Mesenchymal stem cell (in vitro differentiated cells and primary cell): Measurements from ENCODE around the gene IDI2.

ENCODE experiments used
- DNase-seq: peaks from one replicate; pipeline ENCODE4 v3.0.0-alpha.2; 2013
- H2AFZ ChIP-seq: one replicate; pipeline ENCODE4 v1.6.1; 2013; ENCODE audit warnings: low read depth, mild to moderate bottlenecking, control low read depth, inconsistent platforms, low read length, moderate library complexity
- H2AK5ac ChIP-seq: 2 replicates; pipeline ENCODE4 v1.6.1; 2013; ENCODE audit warnings: low read length, moderate library complexity, mild to moderate bottlenecking, inconsistent platforms; ENCODE audit not compliant: severe bottlenecking
- H2BK120ac ChIP-seq: one replicate; pipeline ENCODE4 v1.6.1; 2013; ENCODE audit warnings: low read depth, mild to moderate bottlenecking, inconsistent platforms, low read length, moderate library complexity
- H2BK12ac ChIP-seq, 2 experiments: one replicate each; pipeline ENCODE4 v1.6.1; 2013; ENCODE audit warnings: inconsistent platforms in 2 of 2, low read length in 2 of 2, mild to moderate bottlenecking in 2 of 2, moderate library complexity in 2 of 2, control low read depth in 1 of 2
- H2BK15ac ChIP-seq: one replicate; pipeline ENCODE4 v1.6.1; 2013; ENCODE audit warnings: mild to moderate bottlenecking, low read depth, inconsistent platforms; ENCODE audit not compliant: poor library complexity, severe bottlenecking
- H2BK5ac ChIP-seq: 2 replicates; pipeline ENCODE4 v1.6.1; 2013; ENCODE audit warnings: low read depth, mild to moderate bottlenecking, low read length, control low read depth, inconsistent platforms; ENCODE audit not compliant: poor library complexity, severe bottlenecking
- H3K14ac ChIP-seq, 2 experiments: one replicate each; pipeline ENCODE4 v1.6.1; 2013; ENCODE audit warnings: inconsistent platforms in 2 of 2, low read length in 2 of 2, control low read depth in 1 of 2, mild to moderate bottlenecking in 1 of 2, moderate library complexity in 1 of 2
- H3K18ac ChIP-seq, 2 experiments: one replicate each; pipeline ENCODE4 v1.6.1; 2013; ENCODE audit warnings: inconsistent platforms in 2 of 2, low read length in 2 of 2, control low read depth in 1 of 2, low read depth in 1 of 2, mild to moderate bottlenecking in 1 of 2
- H3K23ac ChIP-seq, 2 experiments: one replicate each; pipeline ENCODE4 v1.6.1; 2013; ENCODE audit warnings: inconsistent platforms in 2 of 2, low read length in 2 of 2, mild to moderate bottlenecking in 2 of 2, moderate library complexity in 2 of 2, control low read depth in 1 of 2
- H3K27ac ChIP-seq: 2 replicates; pipeline ENCODE4 v1.5.1; 2013; ENCODE audit warnings: mild to moderate bottlenecking, moderate library complexity, low read length, control low read depth, inconsistent platforms; ENCODE audit not compliant: poor library complexity, severe bottlenecking
- H3K27me3 ChIP-seq, 2 experiments: 2 replicates each; pipeline versions ENCODE4 v1.6.1 to v1.7.0; 2013; ENCODE audit warnings: low read length in 2 of 2, mild to moderate bottlenecking in 2 of 2, moderate library complexity in 2 of 2, control low read depth in 1 of 2, inconsistent platforms in 1 of 2; ENCODE audit not compliant: control insufficient read depth in 1 of 2, insufficient read depth in 1 of 2
- H3K36me3 ChIP-seq, 2 experiments: 2 replicates each; pipeline versions ENCODE4 v1.6.1 to v1.7.0; 2013; ENCODE audit warnings: low read length in 2 of 2, control low read depth in 1 of 2, inconsistent platforms in 1 of 2, low read depth in 1 of 2, mild to moderate bottlenecking in 1 of 2; ENCODE audit not compliant: insufficient read depth in 2 of 2, control insufficient read depth in 1 of 2
- H3K4ac ChIP-seq, 2 experiments: one replicate each; pipeline ENCODE4 v1.6.1; 2013; ENCODE audit warnings: inconsistent platforms in 2 of 2, low read length in 2 of 2, mild to moderate bottlenecking in 2 of 2, moderate library complexity in 2 of 2, control low read depth in 1 of 2, low read depth in 1 of 2
- H3K4me1 ChIP-seq: 2 replicates; pipeline ENCODE4 v1.6.1; 2013; ENCODE audit warnings: low read depth, low read length, control low read depth; ENCODE audit not compliant: control insufficient read depth, insufficient read depth
- H3K4me2 ChIP-seq: 2 replicates; pipeline ENCODE4 v1.6.1; 2013; ENCODE audit warnings: low read length, mild to moderate bottlenecking, inconsistent platforms; ENCODE audit not compliant: poor library complexity, severe bottlenecking
- H3K4me3 ChIP-seq, 2 experiments: 2 replicates each; pipeline versions ENCODE4 v1.5.1 to v1.7.0; 2013; ENCODE audit warnings: low read length in 2 of 2, mild to moderate bottlenecking in 2 of 2, control low read depth in 1 of 2, low read depth in 1 of 2; ENCODE audit not compliant: insufficient read depth in 1 of 2
- H3K79me1 ChIP-seq: replicated peaks from 2 replicates; pipeline ENCODE4 v1.6.1; 2013; ENCODE audit warnings: mild to moderate bottlenecking, control low read depth, low read length, inconsistent platforms; ENCODE audit not compliant: poor library complexity, severe bottlenecking
- H3K9ac ChIP-seq: 2 replicates; pipeline ENCODE4 v1.7.0; 2013; ENCODE audit warnings: mild to moderate bottlenecking, low read length, moderate library complexity
- H3K9me3 ChIP-seq: 2 replicates; pipeline ENCODE4 v1.7.0; 2013; ENCODE audit warnings: mild to moderate bottlenecking, low read length; ENCODE audit not compliant: control insufficient read depth
- H4K8ac ChIP-seq: one replicate; pipeline ENCODE4 v1.6.1; 2013; ENCODE audit warnings: inconsistent platforms, mild to moderate bottlenecking, low read length, moderate library complexity
- H4K91ac ChIP-seq: one replicate; pipeline ENCODE4 v1.6.1; 2013; ENCODE audit warnings: mild to moderate bottlenecking, low read length, inconsistent platforms
- WGBS: methylation state at CpG from one replicate; pipeline ENCODE4 v1.1.7; 2013; ENCODE audit warnings: mixed read lengths; 5-methylcytosine and 5-hydroxymethylcytosine counted together

IDI2 gene

GRCh38 chr10:1029838-1030237 lies 4.2 kb upstream of the IDI2 start:
- no peak for DNase-seq
- no peak overlapping the region for H3K4ac ChIP-seq
- H2AK5ac ChIP-seq = no peak overlapping the region
- H2BK5ac ChIP-seq = no peak overlapping the region
- H3K9me3 ChIP-seq = no peaks in the 10 kb centered on the region
- no peak overlapping the region for H3K4me3 ChIP-seq
- H3K27ac ChIP-seq = no peak overlapping the region
- no peaks in the 10 kb centered on the region for H3K27me3 ChIP-seq
- no peak overlapping the region for H4K8ac ChIP-seq
- no peak overlapping the region for H2BK12ac ChIP-seq
- H4K91ac ChIP-seq = no peak overlapping the region
- no peak overlapping the region for H3K9ac ChIP-seq
- H3K18ac ChIP-seq = no peak overlapping the region
- H3K14ac ChIP-seq = no peak overlapping the region
- no peak overlapping the region for H2AFZ ChIP-seq
- H3K79me1 ChIP-seq = no peaks in the 10 kb centered on the region
- H3K23ac ChIP-seq = no peak overlapping the region
- no peak overlapping the region for H2BK15ac ChIP-seq
- no peaks in the 10 kb centered on the region for H3K4me1 ChIP-seq
- peaks cover 0 to 2% of the 10 kb centered on the region in 2 experiments for H3K36me3 ChIP-seq
- no peak overlapping the region for H2BK120ac ChIP-seq
- H3K4me2 ChIP-seq = no peak overlapping the region
- 96% methylated on average over 7 of the region's 7 CpGs for WGBS

DNA sequence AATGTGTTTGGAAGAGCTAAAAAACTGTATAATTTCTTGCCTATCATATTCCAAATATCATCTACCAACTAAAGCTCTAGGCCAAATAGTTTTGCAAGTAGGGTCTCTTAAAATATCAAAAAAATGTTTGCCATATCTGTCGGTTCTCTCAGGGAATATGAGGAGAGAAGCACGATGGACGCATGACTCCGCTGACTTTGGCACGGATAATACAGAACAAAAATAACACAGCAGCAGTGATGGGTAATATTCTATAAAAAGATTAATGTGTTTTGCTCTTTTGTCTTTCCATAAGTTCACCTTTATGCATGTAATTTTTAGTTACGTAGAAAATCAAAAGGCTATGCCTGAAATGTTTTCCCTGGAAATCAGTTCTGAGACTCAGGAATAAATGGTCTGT lies 919 bp upstream of the IDI2 start:
- Histone ChIP-seq H3K79me1 (no peaks in the 10 kb centered on the region), H3K27me3 (no peaks in the 10 kb centered on the region), H2AK5ac (no peak overlapping the region), H3K27ac (no peak overlapping the region), H2BK15ac (no peak overlapping the region), H2BK5ac (no peak overlapping the region), H3K9ac (no peak overlapping the region), H2BK12ac (no peak overlapping the region), H3K4me1 (no peaks in the 10 kb centered on the region), H3K4me2 (no peak overlapping the region), H3K36me3 (peaks cover 4 to 12% of the 10 kb centered on the region in 2 experiments), H3K9me3 (no peaks in the 10 kb centered on the region), H3K4ac (no peak overlapping the region), H2AFZ (no peak overlapping the region), H3K14ac (no peak overlapping the region), H3K18ac (no peak overlapping the region), H4K91ac (no peak overlapping the region), H3K23ac (no peak overlapping the region), H2BK120ac (no peak overlapping the region), H4K8ac (no peak overlapping the region), H3K4me3 (no peak overlapping the region)
- DNase-seq = no peak
- 97% methylated on average over 6 of the region's 6 CpGs for WGBS

DNA sequence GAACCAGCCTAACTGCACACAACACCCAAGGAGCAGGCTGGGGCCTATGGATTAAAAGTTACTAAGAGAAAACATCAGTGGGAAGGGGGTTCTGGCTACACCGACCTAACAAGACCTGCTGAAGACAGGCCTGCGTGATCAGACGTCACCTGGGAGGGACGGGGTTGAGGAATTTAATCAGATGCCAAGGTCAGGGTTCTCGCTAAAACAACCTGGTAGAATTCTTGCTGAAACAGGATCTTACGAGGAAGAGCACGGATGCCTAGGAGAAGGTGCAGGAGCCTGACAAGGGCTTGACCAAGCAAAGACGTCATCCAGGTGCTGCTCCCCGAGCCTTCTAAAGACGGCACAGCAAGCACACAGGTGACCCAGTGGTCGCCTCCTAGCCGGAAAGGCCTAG lies 1.6 kb downstream of the IDI2 start:
- H4K91ac ChIP-seq = no peak overlapping the region
- no peak overlapping the region for H4K8ac ChIP-seq
- no peak overlapping the region for H3K4me2 ChIP-seq
- no peak overlapping the region for H3K4me3 ChIP-seq
- no peak for DNase-seq
- H2BK15ac ChIP-seq = no peak overlapping the region
- no peak overlapping the region for H3K9ac ChIP-seq
- no peak overlapping the region for H3K27ac ChIP-seq
- H2BK120ac ChIP-seq = no peak overlapping the region
- peaks cover 20 to 26% of the 10 kb centered on the region in 2 experiments for H3K36me3 ChIP-seq
- no peak overlapping the region for H2BK12ac ChIP-seq
- H3K4me1 ChIP-seq = no peaks in the 10 kb centered on the region
- no peak overlapping the region for H3K14ac ChIP-seq
- no peaks in the 10 kb centered on the region for H3K9me3 ChIP-seq
- H3K27me3 ChIP-seq = no peaks in the 10 kb centered on the region
- H3K79me1 ChIP-seq = peaks cover 4% of the 10 kb centered on the region
- H3K4ac ChIP-seq = no peak overlapping the region
- H3K18ac ChIP-seq = no peak overlapping the region
- no peak overlapping the region for H2AK5ac ChIP-seq
- no peak overlapping the region for H3K23ac ChIP-seq
- WGBS = 96% methylated on average over 12 of the region's 12 CpGs
- H2BK5ac ChIP-seq = no peak overlapping the region
- no peak overlapping the region for H2AFZ ChIP-seq

DNA sequence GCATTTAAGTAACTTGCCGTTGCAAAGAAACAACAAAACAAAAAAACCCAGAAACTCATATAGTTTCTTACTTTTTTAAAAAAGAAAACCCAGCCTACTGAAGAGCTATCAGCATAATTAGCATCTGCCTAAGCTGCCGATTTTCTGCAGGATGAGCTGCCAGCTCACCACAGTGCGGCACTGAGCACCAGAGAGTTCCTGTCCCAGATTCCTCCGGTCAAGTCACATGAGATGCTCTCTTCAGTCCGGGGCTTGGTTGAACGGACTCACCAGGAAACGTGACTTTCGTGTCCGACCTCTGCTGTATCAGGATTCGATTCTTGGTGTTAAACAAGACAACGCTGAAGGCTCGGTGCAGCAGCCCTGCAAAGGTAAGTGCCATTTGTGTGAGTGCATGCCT lies 3.2 kb downstream of the IDI2 start:
- Histone ChIP-seq H3K14ac (no peak overlapping the region), H3K4ac (no peak overlapping the region), H4K91ac (no peak overlapping the region), H2BK12ac (no peak overlapping the region), H3K18ac (no peak overlapping the region), H3K9ac (no peak overlapping the region), H3K23ac (no peak overlapping the region), H2AFZ (no peak overlapping the region), H3K27ac (no peak overlapping the region), H2AK5ac (no peak overlapping the region), H2BK120ac (no peak overlapping the region), H3K9me3 (no peaks in the 10 kb centered on the region), H3K36me3 (peaks cover 29 to 38% of the 10 kb centered on the region in 2 experiments), H2BK15ac (no peak overlapping the region), H4K8ac (no peak overlapping the region), H3K27me3 (no peaks in the 10 kb centered on the region), H3K79me1 (peaks cover 6% of the 10 kb centered on the region), H3K4me2 (no peak overlapping the region), H2BK5ac (no peak overlapping the region), H3K4me1 (no peaks in the 10 kb centered on the region), H3K4me3 (no peak overlapping the region)
- no peak for DNase-seq
- WGBS = 94% methylated on average over 12 of the region's 12 CpGs
